Measurements from ENCODE around the gene MAPK9. TPM values are rescaled to one million over a fixed set of nuclear protein-coding genes. Genes with fewer than 3 reads are reported as not detected.

Gene MAPK9
- total and polyA plus RNA-seq, 12 donors = 13.9 to 47.4 (median 40.3) TPM

DNA sequence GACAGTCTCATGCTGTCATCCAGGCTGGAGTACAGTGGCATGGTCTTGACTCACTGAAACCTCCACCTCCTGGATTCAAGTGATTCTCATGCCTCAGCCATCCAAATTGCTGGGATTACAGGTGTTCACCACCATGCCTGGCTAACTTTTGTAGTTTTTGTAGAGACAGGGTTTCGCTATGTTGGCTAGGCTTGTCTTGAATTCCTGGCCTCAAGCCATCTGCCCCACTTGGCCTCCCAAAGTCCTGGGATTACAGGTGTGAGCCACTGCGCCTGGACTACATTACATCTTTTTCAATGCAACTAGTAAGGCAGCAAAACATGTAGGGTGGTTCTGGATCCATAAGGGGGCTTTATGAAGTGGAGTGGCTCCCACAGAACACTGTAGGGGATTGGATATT lies 53.3 kb downstream of the MAPK9 start:
- Histone ChIP-seq H3K4me1 (no peaks in the 10 kb centered on the region), H3K27ac (no peak overlapping the region), H3K27me3 (no peaks in the 10 kb centered on the region), H3K36me3 (peaks cover 4 to 100% (median 88%) of the 10 kb centered on the region in 9 donors), H3K9me3 (peaks cover 0 to 60% (median 6%) of the 10 kb centered on the region in 11 donors), H3K4me3 (no peak overlapping the region)
- TF ChIP-seq, protein P1, sequence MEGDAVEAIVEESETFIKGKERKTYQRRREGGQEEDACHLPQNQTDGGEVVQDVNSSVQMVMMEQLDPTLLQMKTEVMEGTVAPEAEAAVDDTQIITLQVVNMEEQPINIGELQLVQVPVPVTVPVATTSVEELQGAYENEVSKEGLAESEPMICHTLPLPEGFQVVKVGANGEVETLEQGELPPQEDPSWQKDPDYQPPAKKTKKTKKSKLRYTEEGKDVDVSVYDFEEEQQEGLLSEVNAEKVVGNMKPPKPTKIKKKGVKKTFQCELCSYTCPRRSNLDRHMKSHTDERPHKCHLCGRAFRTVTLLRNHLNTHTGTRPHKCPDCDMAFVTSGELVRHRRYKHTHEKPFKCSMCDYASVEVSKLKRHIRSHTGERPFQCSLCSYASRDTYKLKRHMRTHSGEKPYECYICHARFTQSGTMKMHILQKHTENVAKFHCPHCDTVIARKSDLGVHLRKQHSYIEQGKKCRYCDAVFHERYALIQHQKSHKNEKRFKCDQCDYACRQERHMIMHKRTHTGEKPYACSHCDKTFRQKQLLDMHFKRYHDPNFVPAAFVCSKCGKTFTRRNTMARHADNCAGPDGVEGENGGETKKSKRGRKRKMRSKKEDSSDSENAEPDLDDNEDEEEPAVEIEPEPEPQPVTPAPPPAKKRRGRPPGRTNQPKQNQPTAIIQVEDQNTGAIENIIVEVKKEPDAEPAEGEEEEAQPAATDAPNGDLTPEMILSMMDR (IDR thresholded peaks at IDR 0.05) = no peak
- no peak for DNase-seq
- WGBS, 2 donors = 97 to 98% methylated on average over 2 of the region's 2 CpGs
- intact Hi-C loops (cut with DNase I) = no loop called here
- ATAC-seq = no peak

DNA sequence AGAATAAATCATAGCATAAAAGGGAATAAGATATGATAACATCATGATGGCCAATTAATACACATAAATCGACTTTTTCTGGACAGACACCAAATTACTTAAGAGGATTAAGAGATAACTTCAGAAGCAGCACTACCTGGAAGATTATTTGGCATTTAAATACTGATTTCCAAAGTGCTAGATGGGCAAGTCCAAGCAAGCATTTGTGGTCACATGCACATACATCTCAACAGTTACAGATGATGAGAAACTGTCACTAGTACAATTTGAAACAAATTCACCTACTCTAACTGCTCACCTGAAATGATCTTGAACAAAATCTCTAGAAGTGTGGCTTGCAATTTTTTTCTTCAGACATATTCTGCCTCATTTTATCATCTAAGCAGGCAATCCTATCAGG lies 56.0 kb downstream of the MAPK9 start:
- TF ChIP-seq, protein P1 (IDR thresholded peaks at IDR 0.05) = no peak
- whole genome bisulfite sequencing, 2 donors = 91 to 97% methylated on average over 1 of the region's 1 CpG
- Histone ChIP-seq H3K36me3 (peaks cover 2 to 93% (median 87%) of the 10 kb centered on the region in 9 donors), H3K27ac (no peak overlapping the region), H3K27me3 (no peaks in the 10 kb centered on the region), H3K4me1 (no peaks in the 10 kb centered on the region), H3K9me3 (peaks cover 0 to 44% (median 6%) of the 10 kb centered on the region in 11 donors), H3K4me3 (no peak overlapping the region)
- ATAC-seq (no peak), DNase-seq (no peak)
- intact Hi-C loops (cut with DNase I) = no loop called here

DNA sequence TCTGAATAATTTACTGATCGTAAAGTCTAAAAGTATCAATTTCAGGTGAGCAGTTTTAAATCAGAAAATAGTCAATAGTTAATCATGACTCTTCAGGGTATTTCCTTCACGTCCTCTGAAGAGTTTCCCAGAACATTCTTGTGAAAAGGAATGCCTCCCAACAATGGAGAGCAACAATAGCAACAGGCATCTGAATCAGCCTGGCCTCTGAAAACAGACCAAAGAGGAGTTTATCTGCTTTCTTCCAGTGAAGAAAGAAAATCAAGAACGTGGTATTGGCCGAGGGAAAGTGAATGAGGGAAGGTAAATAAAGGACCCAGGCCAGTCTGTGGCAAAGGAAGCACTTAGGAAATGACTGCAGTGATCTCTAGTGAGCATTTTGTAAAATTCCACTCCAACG lies 56.8 kb downstream of the MAPK9 start:
- DNase-seq (no peak), ATAC-seq (no peak)
- H3K9me3 ChIP-seq = peaks cover 0 to 43% (median under 1%) of the 10 kb centered on the region in 11 donors
- intact Hi-C loops (cut with DNase I) = no loop called here
- WGBS, 2 donors = 87 to 88% methylated on average over 5 of the region's 5 CpGs
- TF ChIP-seq, protein P1 (IDR thresholded peaks at IDR 0.05) = no peak
- no peak overlapping the region for H3K4me3 ChIP-seq
- H3K4me1 ChIP-seq = no peaks in the 10 kb centered on the region
- H3K27me3 ChIP-seq = no peaks in the 10 kb centered on the region
- H3K27ac ChIP-seq = no peak overlapping the region
- peaks cover 2 to 93% (median 79%) of the 10 kb centered on the region in 9 donors for H3K36me3 ChIP-seq

DNA sequence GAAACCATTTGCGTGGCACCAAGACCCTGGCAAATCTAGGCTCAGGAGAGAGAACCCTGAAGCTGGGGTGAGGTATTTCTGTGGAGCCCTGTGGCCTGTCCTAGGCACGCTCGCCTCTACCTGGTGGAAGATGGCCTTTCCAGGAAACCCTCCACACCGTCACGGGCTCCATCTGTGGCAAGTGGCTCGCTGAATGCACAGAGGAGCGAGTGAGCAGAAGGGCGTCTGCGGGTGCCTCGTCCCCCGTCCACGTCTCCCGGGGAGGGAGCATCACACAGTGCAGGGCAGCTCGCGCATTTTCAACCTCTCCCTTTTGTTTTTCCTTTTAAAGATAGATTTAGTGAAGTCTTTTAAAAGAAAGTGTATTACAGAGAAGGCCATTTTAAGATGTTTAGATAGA lies 57.6 kb downstream of the MAPK9 start:
- Histone ChIP-seq H3K36me3 (peaks cover 0 to 93% (median 71%) of the 10 kb centered on the region in 9 donors), H3K9me3 (peaks cover 0 to 51% (median under 1%) of the 10 kb centered on the region in 11 donors), H3K27ac (no peak overlapping the region), H3K27me3 (no peaks in the 10 kb centered on the region), H3K4me3 (no peak overlapping the region), H3K4me1 (no peaks in the 10 kb centered on the region)
- 95 to 98% methylated on average over 15 of the region's 15 CpGs for WGBS, 2 donors
- no peak for DNase-seq
- no peak for ATAC-seq
- intact Hi-C loops (cut with DNase I) = no loop called here
- TF ChIP-seq, protein P1 (IDR thresholded peaks at IDR 0.05) = no peak

Measured in heart right ventricle (tissue), 16 donors.